Kidney capillary endothelial cell (primary cell): ENCODE measurements around the gene CGNL1.

Experiments used
- DNase-seq: peaks from one replicate; pipeline ENCODE4 v3.0.0-alpha.2; 2018; ENCODE audit warnings: low spot score

Gene CGNL1

DNA sequence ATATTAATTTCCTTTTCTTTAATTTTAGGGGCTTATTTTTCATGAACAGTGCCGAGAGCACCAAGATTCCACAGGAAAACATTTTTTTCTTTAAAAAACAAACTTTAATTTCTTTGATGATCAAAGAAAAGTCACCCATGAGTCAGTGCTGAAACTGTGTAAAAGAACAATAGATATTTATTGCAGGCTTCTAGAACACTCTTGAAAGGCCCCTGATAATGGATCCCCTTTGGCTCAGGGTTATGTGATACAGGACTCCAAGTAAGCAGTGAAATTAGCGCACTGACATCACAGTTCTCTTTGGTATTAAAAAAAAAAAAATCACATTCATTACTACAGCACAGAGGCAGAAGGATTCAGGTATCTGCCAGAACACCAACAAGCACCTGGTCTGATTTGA is 149.3 kb downstream of the CGNL1 start:
- DNase-seq, result peak; percentile 47

- DNase-seq, result no peak
Measured at GRCh38 chr15:57526076-57526475, 149.8 kb downstream of the CGNL1 start.

DNA sequence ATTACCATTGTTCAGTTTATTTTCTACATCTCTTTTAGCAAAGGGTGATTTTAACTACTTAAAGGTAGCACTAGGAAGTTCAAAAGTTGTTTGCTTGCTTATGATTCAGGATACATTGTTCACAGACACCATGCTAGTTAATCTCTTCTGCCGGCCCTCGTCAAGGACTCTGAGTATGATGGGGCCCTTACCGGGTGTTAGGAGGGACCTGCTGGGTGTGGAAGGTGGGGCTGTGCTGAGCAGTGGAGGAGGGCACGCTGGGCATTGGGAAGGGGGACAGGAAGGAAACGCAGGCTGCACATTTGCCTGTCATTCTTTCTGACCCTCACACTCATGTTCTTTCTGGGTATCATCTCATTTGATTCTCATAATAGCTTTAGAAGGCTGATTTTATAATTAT is 150.3 kb downstream of the CGNL1 start:
- DNase-seq, result no peak

DNA sequence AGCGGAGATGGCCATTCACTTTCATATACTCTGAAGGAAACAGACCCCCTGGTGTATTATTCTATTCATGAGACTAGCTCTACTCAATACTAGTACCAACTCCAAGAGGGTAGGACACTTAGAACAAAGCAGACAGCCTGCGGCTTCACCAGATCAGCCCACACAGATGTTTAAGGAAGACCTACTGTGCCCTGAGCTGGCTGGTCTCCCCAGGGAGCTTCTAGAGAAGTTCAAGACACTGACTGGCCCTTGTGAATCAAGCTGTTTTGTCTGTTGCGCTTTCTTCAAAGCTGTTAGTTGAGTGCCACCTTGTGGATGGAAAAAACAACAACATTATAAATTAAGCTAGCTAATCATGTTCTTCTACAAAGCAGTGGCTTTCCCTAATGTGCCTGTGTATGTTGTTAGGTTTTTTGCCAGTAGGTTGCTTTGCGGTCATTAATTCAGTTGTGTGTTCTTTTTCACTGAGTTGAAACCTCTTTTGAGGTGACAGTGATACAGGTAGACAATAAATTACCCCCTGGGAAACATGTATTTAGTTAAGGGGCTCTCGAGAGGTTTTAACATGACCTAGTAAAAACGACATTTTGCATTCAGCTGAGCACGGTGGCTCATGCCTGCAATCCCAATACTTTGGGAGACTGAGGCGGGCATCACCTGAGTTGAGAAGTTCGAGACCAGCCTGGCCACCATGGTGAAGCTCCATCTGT is 151.2 kb downstream of the CGNL1 start:
- DNase-seq, result peak; percentile 87

DNA sequence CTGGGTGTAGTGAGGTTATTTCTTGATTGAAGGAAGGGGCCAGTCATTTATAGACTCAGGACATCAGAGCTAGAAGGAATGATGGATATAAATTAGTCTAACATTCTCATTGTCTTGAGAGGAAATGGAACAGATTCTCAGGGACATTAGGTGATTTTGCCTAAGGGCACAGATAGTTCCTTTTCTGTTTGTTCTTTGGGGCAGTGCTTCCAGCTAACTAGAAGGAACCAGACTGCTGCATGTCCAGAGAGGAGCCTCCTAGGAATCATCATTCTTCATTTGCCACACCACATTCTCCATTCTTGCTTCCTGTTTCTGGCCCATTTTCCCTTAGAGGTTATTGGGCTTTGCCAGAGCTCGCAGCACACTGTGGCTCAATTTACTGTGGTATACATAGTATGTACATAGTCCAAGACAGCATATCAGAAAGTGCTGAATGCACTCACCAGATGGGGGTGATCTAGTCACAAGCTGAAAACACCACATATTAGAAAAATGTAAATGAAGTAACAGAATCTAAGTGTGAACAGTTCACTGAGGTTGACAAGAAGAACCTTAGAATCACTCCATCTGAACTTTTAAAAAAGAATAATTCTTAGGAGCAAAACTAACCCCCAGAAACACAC is 152.7 kb downstream of the CGNL1 start:
- DNase-seq, result no peak

- DNase-seq, result no peak
Measured at GRCh38 chr15:57529748-57530147, 153.4 kb downstream of the CGNL1 start.

GRCh38 chr15:57532731-57533447 is 156.6 kb downstream of the CGNL1 start:
- DNase-seq, result no peak

GRCh38 chr15:57533448-57533799 is 157.1 kb downstream of the CGNL1 start:
- no peak for DNase-seq

DNA sequence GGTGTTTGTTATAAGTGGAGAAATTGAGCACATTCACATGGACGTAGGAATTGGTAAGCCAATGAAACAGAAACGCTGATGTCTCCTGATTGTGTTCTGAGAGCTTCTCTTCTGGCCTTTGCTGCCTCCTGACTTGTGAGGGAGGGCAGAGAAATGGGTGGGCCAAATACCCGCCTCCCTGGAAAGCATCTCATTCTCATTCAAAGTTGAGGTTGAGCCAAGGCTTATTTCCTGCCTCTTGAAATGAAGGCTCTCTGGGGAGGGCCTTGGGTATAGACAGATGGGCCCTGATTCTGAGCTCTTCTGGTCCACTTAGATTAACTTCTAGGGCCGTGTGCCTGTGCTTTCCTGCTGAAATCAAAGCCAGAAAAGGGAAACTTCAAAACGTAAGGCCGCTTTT is 158.0 kb downstream of the CGNL1 start:
- DNase-seq, result no peak

DNA sequence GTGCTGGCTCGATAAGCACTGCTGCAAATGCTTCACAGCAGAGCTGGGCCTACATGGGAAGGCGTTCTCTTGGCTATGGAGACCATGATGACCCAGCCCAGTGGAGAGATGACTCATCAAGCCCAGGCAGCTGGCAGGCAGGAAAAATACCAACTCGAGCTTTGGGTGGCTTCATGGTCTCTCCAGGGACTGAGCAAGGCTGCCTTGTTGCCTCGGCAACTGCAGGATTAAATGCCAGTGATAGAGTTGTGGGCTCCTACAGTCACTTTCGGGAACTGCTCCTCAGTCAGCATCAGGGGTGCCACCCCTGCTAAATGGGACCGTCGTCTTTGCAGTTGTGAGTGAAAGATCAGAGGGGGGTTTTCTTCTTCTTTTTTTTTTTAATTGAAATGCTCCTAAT is 160.8 kb downstream of the CGNL1 start:
- DNase-seq, result no peak

DNA sequence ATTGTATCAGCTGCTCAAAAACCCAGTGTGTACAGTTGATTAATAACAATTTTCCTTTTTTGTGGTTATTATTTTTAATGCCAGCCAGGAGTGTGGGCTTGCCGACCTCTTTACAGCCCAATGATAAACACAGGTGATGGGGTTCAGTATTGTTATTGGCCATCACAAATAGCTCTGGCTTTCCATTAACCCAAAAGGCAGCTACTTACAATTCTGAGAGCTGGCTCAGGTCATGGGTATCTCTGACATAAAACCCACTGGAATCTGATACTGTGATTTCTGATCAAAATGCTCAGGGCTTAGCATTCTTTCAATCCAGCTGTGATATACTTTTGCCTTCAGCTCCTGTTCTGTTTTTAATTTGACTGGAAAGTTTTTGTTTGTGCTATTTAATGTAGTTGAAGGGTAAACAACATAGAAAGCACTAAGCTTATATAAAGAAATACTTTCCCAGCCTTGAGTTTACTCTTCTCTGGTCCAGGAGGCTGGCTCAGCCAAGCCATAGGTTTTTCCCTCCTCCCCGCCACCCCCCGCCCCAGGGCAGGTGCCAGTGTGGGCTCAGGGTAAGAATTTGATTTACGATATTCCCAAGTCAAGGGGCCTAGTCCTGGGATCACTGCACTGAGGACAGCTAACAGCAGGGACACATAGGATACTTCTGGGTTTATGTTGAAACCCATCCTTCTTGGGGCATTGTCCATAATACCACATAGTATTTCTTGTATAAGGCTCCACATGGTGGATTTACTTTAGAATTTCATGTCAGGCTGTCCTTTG is 161.4 kb downstream of the CGNL1 start:
- no peak for DNase-seq

DNA sequence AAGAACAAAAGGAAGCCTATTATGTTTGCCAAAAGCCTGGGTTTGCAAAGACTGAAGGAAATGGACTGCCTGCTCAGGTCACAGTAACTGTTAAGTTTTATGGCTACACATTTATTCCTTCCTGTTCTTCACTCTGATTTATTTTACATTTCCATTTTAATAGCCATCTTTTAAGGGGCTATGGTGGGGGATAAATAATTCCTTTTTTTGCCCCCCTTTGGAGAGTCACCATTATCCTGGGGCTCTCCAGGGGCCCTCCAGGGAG is 161.9 kb downstream of the CGNL1 start:
- no peak for DNase-seq

GRCh38 chr15:57538821-57539220 is 162.5 kb downstream of the CGNL1 start:
- DNase-seq, result no peak

DNA sequence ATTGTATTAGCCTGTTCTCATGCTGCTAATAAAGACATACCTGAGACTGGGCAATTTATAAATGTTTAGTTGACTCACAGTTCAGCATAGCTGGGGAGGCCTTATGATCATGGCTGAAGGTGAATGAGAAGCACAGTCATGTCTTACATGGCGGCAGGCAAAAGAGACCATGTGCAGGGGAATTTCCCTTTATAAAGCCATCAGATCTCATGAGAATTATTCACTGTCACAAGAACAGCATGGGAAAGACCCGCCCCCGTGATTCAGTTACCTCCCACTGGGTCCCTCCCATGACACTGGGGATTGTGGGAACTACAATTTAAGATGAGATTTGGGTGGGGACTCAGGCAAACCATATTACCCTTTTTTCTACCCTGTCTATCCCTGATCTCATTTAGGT is 163.9 kb downstream of the CGNL1 start:
- no peak for DNase-seq

DNA sequence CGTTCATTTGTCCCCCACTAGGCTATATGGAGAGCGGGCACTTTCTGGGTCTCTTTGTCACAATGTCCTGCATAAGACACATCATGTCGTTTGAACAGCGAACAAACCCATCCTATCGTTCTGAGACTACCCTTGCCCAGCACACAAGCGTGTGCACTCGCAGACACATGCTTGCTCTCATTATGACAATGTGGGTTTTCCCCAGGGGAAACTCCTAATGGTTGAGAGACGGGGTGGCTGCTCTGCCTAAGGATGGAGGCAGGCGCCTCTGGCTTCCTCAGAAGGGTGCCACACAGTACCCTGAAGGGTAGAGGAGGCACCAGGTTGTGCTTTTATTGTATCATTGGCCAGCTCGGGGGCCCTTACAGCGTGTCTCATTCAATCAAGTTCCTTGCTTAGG is 164.4 kb downstream of the CGNL1 start:
- no peak for DNase-seq

- DNase-seq, result no peak
Measured at GRCh38 chr15:57541271-57541670, 165.0 kb downstream of the CGNL1 start.

DNA sequence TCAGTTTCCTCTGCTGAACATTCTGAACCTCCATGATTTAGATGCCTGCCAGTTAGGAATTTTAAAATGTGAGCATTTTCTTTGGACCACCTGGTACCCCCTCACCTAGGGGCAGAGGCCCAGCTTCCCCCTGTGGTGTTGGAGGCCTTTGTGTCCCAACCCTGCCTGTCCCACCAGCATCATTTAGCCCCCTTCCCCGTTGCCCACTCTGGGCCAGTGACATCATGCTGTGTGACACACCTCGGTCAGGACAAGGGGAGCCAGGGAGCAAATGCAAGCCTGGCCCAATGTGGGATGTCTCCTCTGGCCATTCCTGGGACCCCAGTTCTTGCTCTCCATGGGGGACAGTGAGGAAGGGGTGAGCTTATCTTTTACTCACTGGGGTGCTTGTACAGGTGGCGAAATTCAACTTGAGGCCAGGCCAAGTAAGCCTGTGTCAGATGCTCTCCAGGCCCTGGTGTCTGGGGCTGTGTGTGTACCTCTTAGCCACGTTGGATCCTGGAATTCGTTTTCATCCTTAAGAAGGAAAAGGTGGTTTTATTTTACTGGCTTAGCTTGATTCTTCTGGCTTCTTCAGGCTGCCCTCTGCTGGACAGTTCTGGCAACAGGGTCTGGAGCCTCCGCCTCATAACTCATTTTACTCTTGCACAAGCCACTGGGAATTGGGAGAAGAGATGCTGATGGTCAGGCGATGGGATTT is 165.7 kb downstream of the CGNL1 start:
- peak; percentile 65 for DNase-seq

DNA sequence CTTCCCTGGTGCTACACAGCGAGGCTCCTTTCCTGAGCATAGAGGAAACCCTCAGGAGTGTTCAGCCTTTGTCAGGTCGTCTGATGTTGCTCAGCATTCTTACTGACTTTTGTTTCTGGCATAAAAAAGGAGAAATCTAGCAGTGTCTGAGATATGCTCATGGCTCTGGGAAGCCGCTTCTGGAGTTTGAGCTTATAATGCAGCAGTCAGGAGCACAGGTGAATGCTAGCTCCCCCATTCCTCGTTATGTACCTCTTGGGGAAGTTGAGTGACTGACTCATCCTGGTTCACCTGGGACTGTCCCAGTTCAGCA is 166.2 kb downstream of the CGNL1 start:
- no peak for DNase-seq

GRCh38 chr15:57544848-57545480 is 168.7 kb downstream of the CGNL1 start:
- no peak for DNase-seq

DNA sequence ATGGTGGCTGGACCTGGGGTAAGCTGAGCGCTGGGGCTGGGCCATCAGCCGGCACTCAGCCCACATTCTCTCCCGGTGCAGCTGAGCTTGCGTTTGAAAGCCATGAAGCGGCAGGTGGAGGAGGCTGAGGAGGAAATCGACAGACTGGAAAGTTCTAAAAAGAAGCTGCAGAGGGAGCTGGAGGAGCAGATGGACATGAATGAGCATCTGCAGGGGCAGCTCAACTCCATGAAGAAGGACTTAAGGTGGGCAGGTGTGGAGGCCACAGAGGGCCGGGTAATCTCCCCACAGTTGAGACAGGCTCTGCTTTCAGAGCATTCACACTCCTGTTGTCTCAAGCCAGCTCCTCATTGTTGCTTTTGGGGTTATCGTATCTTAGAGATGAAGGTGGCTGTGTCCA is 169.7 kb downstream of the CGNL1 start:
- DNase-seq, result no peak

DNA sequence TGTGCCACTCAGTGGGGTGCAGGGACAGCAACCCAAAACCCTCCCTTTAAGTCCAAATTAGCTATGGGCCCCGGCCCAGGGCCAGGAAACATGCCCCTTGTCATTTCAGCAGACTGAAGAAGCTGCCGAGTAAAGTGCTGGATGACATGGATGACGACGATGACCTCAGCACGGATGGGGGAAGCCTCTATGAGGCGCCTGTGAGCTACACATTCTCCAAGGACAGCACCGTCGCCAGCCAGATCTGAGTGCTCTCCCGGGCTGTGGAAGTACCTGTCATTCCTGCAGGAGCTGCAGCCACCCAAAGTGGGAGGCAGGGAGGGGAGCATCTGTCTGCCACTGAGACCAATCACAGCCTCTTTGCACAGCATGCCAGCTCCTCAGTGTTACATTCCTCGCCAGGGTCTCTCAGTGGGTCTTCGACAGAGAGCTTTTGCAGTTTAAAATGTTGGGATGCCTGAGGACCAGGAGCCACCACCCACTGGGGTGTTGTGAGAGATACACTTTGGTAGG is 171.0 kb downstream of the CGNL1 start:
- DNase-seq, result no peak

DNA sequence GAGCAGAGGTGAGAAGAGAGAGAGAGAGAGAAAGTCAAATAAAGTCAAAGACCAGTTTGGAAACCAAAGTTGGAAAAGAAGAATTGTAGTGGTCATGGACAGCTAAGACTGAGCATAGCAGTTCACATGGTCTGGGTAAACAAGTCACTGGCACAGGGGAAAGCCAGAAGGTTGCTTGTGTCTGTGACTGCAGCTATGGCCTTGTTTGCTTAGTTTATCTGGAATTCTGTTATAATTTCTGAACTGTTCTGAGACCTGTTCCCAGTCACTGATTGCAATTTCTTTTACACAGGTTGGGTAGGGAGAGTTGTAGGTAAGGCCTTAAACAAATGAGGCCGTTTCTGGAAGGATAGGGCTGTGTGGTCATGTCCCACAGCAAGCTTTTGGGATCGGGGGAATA is 172.0 kb downstream of the CGNL1 start:
- DNase-seq, result no peak
